ENCODE results near the gene TTBK1. TPM values are rescaled to one million over a fixed set of nuclear protein-coding genes. Genes with fewer than 3 reads are reported as not detected.

TTBK1 gene
- polyA plus RNA-seq, 1 of the 3 experiments (the other 2 are of a cell fraction), result 0.94 TPM

DNA sequence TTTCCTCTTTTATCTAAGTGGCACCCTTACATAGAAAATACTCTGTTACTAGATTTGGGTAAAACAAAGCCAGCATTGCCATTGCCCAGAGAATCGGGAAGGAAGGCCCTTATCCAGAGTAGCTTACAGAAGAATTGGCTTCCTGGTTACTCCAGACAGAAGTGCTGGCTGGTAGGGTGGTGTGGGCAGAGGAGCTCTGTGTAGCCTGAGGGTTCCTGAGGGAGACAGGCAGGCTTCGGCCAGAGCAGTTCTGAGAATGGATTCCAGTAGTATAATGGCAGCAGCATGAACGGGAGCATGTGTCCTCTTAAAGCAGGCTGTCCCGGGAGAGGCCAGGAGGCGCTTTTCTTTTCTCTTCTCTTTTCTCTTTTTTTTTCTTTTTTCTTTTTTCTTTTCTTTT, 49.4 kb upstream of the TTBK1 start (continued):
- TF ChIP-seq, protein P1, sequence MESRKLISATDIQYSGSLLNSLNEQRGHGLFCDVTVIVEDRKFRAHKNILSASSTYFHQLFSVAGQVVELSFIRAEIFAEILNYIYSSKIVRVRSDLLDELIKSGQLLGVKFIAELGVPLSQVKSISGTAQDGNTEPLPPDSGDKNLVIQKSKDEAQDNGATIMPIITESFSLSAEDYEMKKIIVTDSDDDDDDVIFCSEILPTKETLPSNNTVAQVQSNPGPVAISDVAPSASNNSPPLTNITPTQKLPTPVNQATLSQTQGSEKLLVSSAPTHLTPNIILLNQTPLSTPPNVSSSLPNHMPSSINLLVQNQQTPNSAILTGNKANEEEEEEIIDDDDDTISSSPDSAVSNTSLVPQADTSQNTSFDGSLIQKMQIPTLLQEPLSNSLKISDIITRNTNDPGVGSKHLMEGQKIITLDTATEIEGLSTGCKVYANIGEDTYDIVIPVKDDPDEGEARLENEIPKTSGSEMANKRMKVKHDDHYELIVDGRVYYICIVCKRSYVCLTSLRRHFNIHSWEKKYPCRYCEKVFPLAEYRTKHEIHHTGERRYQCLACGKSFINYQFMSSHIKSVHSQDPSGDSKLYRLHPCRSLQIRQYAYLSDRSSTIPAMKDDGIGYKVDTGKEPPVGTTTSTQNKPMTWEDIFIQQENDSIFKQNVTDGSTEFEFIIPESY (IDR thresholded peaks at IDR 0.05; ENCODE audit: borderline replicate concordance, low read depth), result no peak
- TF ChIP-seq ELF1 (IDR thresholded peaks at IDR 0.05) (no peak), POLR2AphosphoS5 (IDR thresholded peaks at IDR 0.05; ENCODE audit: low read depth, low read length) (no peak), RAD21 (IDR thresholded peaks at IDR 0.05; ENCODE audit: low read length) (no peak), SIN3A (IDR thresholded peaks at IDR 0.05; ENCODE audit: borderline replicate concordance, low read depth, low read length) (no peak)

DNA sequence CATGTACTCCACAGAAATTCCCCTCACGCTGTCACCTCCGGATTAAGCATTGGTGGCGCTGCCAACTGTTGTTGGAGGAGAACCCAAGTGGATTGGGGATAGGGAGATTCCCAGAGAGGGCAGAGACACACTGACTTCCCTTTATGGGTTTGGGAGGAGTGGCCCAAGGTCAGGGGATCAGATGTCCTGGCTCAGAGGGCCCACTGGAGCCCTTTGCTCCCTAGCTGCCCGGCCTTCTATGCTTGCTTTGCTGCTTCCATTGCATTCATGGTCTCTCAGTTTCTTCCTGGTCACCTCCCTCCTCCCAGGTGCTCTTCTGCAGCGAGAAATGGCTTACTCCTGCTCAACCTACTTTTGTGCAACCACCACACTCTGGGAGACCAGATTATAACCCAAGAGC, 46.9 kb upstream of the TTBK1 start:
- Histone ChIP-seq H3K9ac (no peak overlapping the region), H3K4me3 (ENCODE audit: low read depth in 2 of 2, low read length in 1 of 2) (no peak overlapping the region), H3K9me3 (no peaks in the 10 kb centered on the region), H2AFZ (ENCODE audit: low read depth) (no peak overlapping the region), H3K4me2 (no peak overlapping the region), H3K36me3 (replicated peaks in 1 of 2; ENCODE audit: control insufficient read depth in 1 of 2, insufficient read depth in 2 of 2, low read length in 1 of 2) (peaks cover 25 to 43% of the 10 kb centered on the region in 2 experiments), H3K9me2 (no peaks in the 10 kb centered on the region), H3K79me2 (ENCODE audit: insufficient read depth) (0 out of 2 replicates have a peak, but pooled peaks cover 3% of the 10 kb centered on the region), H3K27me3 (ENCODE audit: insufficient read depth) (no peaks in the 10 kb centered on the region), H3F3A (replicated peaks; ENCODE audit: insufficient read depth) (no peaks in the 10 kb centered on the region), H4K20me1 (ENCODE audit: insufficient read depth) (no peaks in the 10 kb centered on the region), H3K27ac (ENCODE audit: low read depth in 2 of 2, low read length in 1 of 2) (no peak overlapping the region), H3K4me1 (ENCODE audit: control insufficient read depth in 1 of 2, insufficient read depth in 2 of 2, low read depth in 1 of 2, low read length in 1 of 2) (no peaks in the 10 kb centered on the region)
- ChIA-PET CTCF (interaction anchor here (1.2 kb wide), 1 partner anchor 24 kb away, joined by 3 read pairs; no protein-coding TSS in a partner anchor), POLR2A (no interaction called here)
- DNase-seq, result no peak
- TF ChIP-seq, protein P2, sequence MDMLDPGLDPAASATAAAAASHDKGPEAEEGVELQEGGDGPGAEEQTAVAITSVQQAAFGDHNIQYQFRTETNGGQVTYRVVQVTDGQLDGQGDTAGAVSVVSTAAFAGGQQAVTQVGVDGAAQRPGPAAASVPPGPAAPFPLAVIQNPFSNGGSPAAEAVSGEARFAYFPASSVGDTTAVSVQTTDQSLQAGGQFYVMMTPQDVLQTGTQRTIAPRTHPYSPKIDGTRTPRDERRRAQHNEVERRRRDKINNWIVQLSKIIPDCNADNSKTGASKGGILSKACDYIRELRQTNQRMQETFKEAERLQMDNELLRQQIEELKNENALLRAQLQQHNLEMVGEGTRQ (IDR thresholded peaks at IDR 0.05; ENCODE audit: borderline replicate concordance, low read depth, low read length), result no peak
- TF ChIP-seq FOXM1 (IDR thresholded peaks at IDR 0.05; ENCODE audit: low read depth) (no peak), GABPA (IDR thresholded peaks at IDR 0.05; ENCODE audit: low read depth) (no peak), CHD2 (IDR thresholded peaks at IDR 0.05; ENCODE audit: low read length, partially characterized antibody) (no peak), SMC3 (IDR thresholded peaks at IDR 0.05; ENCODE audit: low read depth, low read length) (no peak), SIN3A (IDR thresholded peaks at IDR 0.05; ENCODE audit: borderline replicate concordance, low read depth, low read length) (no peak), RAD21 (IDR thresholded peaks at IDR 0.05; ENCODE audit: low read length) (no peak), EP300 (IDR thresholded peaks at IDR 0.05; ENCODE audit: borderline replicate concordance in 1 of 2, low read depth in 1 of 2, low read length in 1 of 2) (no peak), POLR2AphosphoS5 (IDR thresholded peaks at IDR 0.05; ENCODE audit: low read depth, low read length) (no peak)
- TF ChIP-seq, protein P3, sequence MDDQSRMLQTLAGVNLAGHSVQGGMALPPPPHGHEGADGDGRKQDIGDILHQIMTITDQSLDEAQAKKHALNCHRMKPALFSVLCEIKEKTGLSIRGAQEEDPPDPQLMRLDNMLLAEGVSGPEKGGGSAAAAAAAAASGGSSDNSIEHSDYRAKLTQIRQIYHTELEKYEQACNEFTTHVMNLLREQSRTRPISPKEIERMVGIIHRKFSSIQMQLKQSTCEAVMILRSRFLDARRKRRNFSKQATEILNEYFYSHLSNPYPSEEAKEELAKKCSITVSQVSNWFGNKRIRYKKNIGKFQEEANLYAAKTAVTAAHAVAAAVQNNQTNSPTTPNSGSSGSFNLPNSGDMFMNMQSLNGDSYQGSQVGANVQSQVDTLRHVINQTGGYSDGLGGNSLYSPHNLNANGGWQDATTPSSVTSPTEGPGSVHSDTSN (IDR thresholded peaks at IDR 0.05), result no peak
- TF ChIP-seq, protein P4, sequence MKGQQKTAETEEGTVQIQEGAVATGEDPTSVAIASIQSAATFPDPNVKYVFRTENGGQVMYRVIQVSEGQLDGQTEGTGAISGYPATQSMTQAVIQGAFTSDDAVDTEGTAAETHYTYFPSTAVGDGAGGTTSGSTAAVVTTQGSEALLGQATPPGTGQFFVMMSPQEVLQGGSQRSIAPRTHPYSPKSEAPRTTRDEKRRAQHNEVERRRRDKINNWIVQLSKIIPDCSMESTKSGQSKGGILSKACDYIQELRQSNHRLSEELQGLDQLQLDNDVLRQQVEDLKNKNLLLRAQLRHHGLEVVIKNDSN (IDR thresholded peaks at IDR 0.05; ENCODE audit: borderline replicate concordance, low read depth), result no peak
- TF ChIP-seq, protein P5, sequence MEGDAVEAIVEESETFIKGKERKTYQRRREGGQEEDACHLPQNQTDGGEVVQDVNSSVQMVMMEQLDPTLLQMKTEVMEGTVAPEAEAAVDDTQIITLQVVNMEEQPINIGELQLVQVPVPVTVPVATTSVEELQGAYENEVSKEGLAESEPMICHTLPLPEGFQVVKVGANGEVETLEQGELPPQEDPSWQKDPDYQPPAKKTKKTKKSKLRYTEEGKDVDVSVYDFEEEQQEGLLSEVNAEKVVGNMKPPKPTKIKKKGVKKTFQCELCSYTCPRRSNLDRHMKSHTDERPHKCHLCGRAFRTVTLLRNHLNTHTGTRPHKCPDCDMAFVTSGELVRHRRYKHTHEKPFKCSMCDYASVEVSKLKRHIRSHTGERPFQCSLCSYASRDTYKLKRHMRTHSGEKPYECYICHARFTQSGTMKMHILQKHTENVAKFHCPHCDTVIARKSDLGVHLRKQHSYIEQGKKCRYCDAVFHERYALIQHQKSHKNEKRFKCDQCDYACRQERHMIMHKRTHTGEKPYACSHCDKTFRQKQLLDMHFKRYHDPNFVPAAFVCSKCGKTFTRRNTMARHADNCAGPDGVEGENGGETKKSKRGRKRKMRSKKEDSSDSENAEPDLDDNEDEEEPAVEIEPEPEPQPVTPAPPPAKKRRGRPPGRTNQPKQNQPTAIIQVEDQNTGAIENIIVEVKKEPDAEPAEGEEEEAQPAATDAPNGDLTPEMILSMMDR (IDR thresholded peaks at IDR 0.05), result no peak
- 100% methylated on average over 5 of the region's 5 CpGs for WGBS (ENCODE audit: low lambda C conversion rate)
